ENCODE data around the gene WDR90.

DNA sequence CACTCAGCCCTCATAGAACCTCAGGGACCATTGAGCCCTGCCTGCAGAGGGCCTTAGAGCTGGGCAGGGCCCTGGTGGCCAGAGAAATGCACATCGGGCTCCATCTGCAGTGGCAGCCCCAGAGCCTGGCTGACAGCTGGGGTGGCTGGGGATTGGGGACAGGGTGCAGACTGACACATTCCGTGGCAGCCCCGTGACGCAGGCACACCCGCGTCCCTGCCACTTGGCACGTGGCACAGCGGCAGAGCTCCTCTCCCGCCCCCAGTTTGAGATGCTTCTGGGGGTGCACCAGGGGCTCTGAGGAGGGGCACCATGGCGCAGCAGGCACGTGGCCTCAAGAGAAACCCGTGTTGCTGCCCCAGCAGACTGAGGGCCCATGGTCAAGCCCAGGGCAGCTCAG lies 54.2 kb downstream of the WDR90 start:
- no peak for TF ChIP-seq POLR2A (IDR thresholded peaks at IDR 0.05)
- no peak for TF ChIP-seq CTCF (IDR thresholded peaks at IDR 0.05)
